ENCODE results near the gene CHFR. TPM values are rescaled to one million over a fixed set of nuclear protein-coding genes. Genes with fewer than 3 reads are reported as not detected.

Gene CHFR
- total RNA-seq, 4 donors from 2014 or later = 10.8 to 19.6 (median 12.1) TPM

- Histone ChIP-seq H3K9me3 (no peaks in the 10 kb centered on the region), H3K27me3 (no peaks in the 10 kb centered on the region), H3K36me3 (peaks cover 0 to 83% of the 10 kb centered on the region in 2 donors), H3K4me3 (no peak overlapping the region), H3K27ac (no peak overlapping the region), H3K4me1 (peaks cover 0 to 4% of the 10 kb centered on the region in 2 donors)
- ATAC-seq (no peak), DNase-seq (no peak)
- no peak for TF ChIP-seq POLR2A (IDR thresholded peaks at IDR 0.05)
- TF ChIP-seq, protein P1, sequence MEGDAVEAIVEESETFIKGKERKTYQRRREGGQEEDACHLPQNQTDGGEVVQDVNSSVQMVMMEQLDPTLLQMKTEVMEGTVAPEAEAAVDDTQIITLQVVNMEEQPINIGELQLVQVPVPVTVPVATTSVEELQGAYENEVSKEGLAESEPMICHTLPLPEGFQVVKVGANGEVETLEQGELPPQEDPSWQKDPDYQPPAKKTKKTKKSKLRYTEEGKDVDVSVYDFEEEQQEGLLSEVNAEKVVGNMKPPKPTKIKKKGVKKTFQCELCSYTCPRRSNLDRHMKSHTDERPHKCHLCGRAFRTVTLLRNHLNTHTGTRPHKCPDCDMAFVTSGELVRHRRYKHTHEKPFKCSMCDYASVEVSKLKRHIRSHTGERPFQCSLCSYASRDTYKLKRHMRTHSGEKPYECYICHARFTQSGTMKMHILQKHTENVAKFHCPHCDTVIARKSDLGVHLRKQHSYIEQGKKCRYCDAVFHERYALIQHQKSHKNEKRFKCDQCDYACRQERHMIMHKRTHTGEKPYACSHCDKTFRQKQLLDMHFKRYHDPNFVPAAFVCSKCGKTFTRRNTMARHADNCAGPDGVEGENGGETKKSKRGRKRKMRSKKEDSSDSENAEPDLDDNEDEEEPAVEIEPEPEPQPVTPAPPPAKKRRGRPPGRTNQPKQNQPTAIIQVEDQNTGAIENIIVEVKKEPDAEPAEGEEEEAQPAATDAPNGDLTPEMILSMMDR (IDR thresholded peaks at IDR 0.05 in 4 of 5, conservative IDR thresholded peaks at IDR 0.05 in 1 of 5) = no peak
- intact Hi-C loops (cut with DNase I; ENCODE audit: low total_unique reads) = no loop called here
- in situ Hi-C loops (cut with MboI; ENCODE audit: low sequenced_read_pairs in 4 of 4) = no loop called here
These were observed 83.0 kb downstream of the CHFR start for GRCh38 chr12:132804426-132804861.

DNA sequence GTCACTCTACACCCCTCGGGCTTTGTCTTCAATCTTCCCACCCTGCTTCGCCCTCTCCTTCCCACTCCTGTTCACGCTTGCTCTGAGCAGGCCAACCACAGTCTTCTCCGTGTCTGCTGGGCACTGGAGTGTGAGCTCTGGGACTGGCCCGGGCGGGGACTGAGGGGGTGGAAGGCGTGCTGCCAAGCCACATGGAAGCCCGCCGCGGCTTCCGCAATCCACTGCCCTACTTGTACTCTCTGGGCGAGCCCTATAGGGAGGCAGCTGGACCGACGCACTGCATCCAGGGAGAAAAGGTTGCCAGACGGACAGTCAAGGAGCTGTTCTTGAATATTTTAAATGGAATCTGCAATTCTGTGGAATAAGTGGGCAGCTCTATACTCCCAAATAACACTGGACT lies 83.5 kb downstream of the CHFR start:
- no peaks in the 10 kb centered on the region for H3K9me3 ChIP-seq
- DNase-seq (peak in 1 of 2 donors; percentile 34), ATAC-seq (no peak)
- peaks cover 0 to 4% of the 10 kb centered on the region in 2 donors for H3K4me1 ChIP-seq
- in situ Hi-C loops (cut with MboI; ENCODE audit: low sequenced_read_pairs in 4 of 4) (no loop called here), intact Hi-C loops (cut with DNase I; ENCODE audit: low total_unique reads) (no loop called here)
- no peak overlapping the region for H3K4me3 ChIP-seq
- no peak for TF ChIP-seq POLR2A (IDR thresholded peaks at IDR 0.05)
- TF ChIP-seq, protein P1 (IDR thresholded peaks at IDR 0.05 in 4 of 5, conservative IDR thresholded peaks at IDR 0.05 in 1 of 5) = no peak
- H3K27ac ChIP-seq = no peak overlapping the region
- H3K36me3 ChIP-seq = peaks cover 0 to 88% of the 10 kb centered on the region in 2 donors
- H3K27me3 ChIP-seq = no peaks in the 10 kb centered on the region

- Histone ChIP-seq H3K9me3 (no peaks in the 10 kb centered on the region), H3K36me3 (peaks cover 0 to 88% of the 10 kb centered on the region in 2 donors), H3K4me1 (peaks cover 0 to 4% of the 10 kb centered on the region in 2 donors), H3K27ac (no peak overlapping the region), H3K27me3 (no peaks in the 10 kb centered on the region), H3K4me3 (no peak overlapping the region)
- intact Hi-C loops (cut with DNase I; ENCODE audit: low total_unique reads) (no loop called here), in situ Hi-C loops (cut with MboI; ENCODE audit: low sequenced_read_pairs in 4 of 4) (no loop called here)
- no peak for ATAC-seq
- TF ChIP-seq, protein P1 (IDR thresholded peaks at IDR 0.05 in 4 of 5, conservative IDR thresholded peaks at IDR 0.05 in 1 of 5) = no peak
- TF ChIP-seq POLR2A (IDR thresholded peaks at IDR 0.05) = no peak
- no peak for DNase-seq
These were observed 84.3 kb downstream of the CHFR start for GRCh38 chr12:132803125-132803524.

- Histone ChIP-seq H3K4me1 (no peaks in the 10 kb centered on the region), H3K4me3 (no peak overlapping the region), H3K9me3 (no peaks in the 10 kb centered on the region), H3K27me3 (no peaks in the 10 kb centered on the region), H3K36me3 (peaks cover 0 to 91% of the 10 kb centered on the region in 2 donors), H3K27ac (no peak overlapping the region)
- intact Hi-C loops (cut with DNase I; ENCODE audit: low total_unique reads) = no loop called here
- ATAC-seq = no peak
- TF ChIP-seq POLR2A (IDR thresholded peaks at IDR 0.05) = no peak
- TF ChIP-seq, protein P1 (IDR thresholded peaks at IDR 0.05 in 4 of 5, conservative IDR thresholded peaks at IDR 0.05 in 1 of 5) = no peak
- no peak for DNase-seq
- in situ Hi-C loops (cut with MboI; ENCODE audit: low sequenced_read_pairs in 4 of 4) = no loop called here
These were observed 85.7 kb downstream of the CHFR start for GRCh38 chr12:132801741-132802140.

- no peaks in the 10 kb centered on the region for H3K9me3 ChIP-seq
- intact Hi-C loops (cut with DNase I; ENCODE audit: low total_unique reads) (no loop called here), in situ Hi-C loops (cut with MboI; ENCODE audit: low sequenced_read_pairs in 4 of 4) (no loop called here)
- no peak overlapping the region for H3K27ac ChIP-seq
- H3K36me3 ChIP-seq = peaks cover 0 to 93% of the 10 kb centered on the region in 2 donors
- ATAC-seq (no peak), DNase-seq (no peak)
- no peak overlapping the region for H3K4me3 ChIP-seq
- no peaks in the 10 kb centered on the region for H3K4me1 ChIP-seq
- TF ChIP-seq, protein P1 (IDR thresholded peaks at IDR 0.05 in 4 of 5, conservative IDR thresholded peaks at IDR 0.05 in 1 of 5) = no peak
- no peak for TF ChIP-seq POLR2A (IDR thresholded peaks at IDR 0.05)
- no peaks in the 10 kb centered on the region for H3K27me3 ChIP-seq
These were observed 88.6 kb downstream of the CHFR start for GRCh38 chr12:132798836-132799235.
